ENCODE data around the gene CTNNBL1.
"Not testable (repeated sequence)": the region's sequence is repeated elsewhere in the genome, so short reads cannot be mapped to it uniquely, and the experiment has no call there.

The CTNNBL1 gene, protein sequence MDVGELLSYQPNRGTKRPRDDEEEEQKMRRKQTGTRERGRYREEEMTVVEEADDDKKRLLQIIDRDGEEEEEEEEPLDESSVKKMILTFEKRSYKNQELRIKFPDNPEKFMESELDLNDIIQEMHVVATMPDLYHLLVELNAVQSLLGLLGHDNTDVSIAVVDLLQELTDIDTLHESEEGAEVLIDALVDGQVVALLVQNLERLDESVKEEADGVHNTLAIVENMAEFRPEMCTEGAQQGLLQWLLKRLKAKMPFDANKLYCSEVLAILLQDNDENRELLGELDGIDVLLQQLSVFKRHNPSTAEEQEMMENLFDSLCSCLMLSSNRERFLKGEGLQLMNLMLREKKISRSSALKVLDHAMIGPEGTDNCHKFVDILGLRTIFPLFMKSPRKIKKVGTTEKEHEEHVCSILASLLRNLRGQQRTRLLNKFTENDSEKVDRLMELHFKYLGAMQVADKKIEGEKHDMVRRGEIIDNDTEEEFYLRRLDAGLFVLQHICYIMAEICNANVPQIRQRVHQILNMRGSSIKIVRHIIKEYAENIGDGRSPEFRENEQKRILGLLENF

DNA sequence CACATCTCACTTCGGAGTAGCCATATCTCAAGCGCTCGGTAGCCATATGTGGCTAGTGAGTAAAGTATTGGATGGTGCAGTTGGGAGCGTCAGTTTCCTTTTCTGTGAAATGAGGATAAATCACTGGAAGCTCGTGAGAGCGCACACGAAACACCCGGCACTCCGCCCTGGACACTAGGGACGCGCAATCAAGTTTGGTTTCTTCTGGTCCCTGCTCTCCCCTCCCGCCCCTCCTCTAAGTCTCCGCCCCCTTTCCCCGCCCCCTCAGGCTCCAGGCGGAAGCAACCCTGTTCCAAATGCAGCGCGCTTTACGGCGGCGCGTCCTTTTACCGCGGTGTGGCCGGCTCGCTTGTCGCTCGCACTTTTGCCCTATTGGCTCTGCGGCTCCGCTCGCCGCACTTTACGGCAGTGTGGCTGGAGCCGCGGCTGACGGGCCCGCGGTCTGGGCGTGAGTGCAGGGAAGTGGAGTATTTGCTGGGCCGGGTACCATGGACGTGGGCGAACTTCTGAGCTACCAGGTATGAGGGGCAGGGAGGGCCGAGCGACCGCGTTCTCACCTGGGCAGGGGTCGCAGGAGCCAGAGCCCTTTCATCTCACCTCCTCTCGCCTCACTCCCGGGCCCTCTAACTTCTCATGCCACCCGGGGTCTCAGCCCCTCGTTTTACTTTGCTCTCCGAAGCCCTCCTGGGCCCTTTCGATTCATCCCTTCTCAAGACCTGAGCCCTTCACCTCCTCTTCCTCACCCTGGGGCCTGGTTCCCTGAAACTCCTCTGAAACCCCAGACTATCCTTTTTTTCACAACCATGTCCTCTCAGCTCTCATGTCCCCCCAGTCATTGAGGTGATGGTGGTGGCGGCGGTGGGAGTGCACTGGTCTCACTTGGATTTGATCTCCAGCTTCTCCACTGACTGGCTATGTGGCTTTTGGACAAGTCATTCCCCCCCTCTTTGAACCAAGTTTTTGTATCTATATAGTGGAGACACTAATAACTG lies at the start of gene CTNNBL1:
TSS of gene CTNNBL1 (plus strand) at position 396 of the 992 bp plus-strand sequence. CDS start at position 489, 93 bp downstream.
- peak; percentile 97 for DNase-seq (ENCODE audit: low spot score)

DNA sequence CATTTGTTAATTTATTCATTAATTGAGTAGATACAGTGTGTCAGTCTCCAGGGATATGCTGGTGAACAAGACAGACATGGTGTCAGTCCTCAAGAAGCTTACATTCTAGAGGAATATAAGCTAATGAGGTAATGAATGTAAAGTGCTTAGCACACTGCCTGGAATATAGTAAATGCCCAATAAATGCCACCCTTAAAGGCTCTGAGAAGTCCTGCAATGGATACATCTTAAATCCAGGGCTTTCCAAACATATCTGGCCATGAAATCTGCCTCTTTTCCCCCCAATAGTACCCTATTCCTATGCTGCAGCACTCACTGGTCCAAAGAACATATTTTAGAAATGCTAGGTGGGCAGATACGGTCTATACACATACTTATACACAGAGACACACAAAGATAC lies 49.2 kb upstream of the CTNNBL1 start:
- no peak for DNase-seq (ENCODE audit: low spot score)

DNA sequence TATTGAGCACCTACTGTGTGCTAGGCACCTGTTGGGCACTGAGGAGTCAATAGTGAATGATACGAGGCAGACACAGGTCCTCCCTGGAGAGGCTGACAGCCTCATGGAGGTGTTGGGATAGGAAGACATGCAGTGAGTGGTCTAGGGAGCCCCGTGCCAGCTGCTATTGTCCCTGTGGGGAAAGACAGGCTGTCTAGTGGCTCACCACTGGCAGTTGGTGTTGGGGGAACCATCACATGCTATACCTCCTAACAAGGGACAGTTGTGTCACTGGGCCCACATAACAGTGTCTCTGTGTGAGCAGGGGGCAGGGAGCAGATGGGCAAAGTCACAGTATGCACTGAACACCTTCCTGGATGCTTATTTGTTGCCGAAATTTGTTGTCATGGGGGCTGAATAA lies 45.9 kb upstream of the CTNNBL1 start:
- no peak for DNase-seq (ENCODE audit: low spot score)

DNA sequence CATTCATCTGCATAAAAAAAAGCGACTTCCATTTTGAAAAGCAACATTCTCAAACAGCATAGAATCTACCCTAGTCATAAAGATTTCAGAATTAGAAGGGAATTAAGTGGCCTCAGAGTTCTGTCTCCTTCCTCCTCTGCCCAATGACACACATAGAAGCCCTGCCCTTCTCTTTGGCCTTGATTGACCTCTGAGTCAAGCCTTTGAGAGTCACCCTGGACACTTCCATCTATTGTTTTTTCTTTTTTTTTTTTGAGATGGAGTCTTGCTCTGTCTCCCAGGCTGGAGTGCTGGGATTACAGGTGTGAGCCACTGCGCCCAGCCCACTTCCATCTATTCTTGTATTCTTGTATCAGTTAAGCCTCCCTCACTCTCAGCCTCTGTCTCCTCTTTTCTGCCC lies 44.8 kb upstream of the CTNNBL1 start:
- DNase-seq (ENCODE audit: low spot score), result no peak

DNA sequence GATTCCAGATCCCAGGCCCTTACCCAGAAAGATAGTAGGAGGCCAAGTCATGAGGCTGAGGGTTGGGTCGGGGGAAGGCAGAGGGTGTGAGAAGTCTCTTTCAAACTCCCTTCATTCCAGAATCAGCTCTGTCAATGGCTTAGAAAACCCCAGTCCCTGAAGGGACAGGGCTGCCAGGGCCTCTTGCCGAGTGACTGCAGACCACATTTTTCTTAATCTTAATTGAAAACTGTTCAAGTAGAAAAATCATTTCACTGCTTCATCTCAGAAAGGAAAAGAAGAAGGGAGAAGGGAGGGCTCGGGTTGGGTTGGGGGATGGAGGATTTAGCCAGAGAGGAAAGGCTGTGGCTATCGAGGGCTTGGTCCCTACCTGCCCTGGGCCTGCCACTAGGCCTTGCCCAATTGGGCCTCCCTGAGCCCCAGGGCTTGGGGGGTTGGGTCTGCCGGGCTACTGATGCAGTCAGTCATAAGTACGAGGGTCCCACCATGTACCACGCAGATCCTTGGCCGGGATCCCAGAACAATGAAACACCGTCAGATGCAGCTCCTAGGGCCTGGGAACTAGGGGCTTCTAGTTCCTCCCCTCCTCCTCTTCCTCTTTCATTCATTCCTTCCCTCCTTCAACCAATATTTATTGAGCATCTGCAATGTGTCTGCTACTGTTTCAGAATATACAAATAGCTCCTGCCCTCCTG lies 44.0 kb upstream of the CTNNBL1 start:
- DNase-seq (ENCODE audit: low spot score), result no peak

DNA sequence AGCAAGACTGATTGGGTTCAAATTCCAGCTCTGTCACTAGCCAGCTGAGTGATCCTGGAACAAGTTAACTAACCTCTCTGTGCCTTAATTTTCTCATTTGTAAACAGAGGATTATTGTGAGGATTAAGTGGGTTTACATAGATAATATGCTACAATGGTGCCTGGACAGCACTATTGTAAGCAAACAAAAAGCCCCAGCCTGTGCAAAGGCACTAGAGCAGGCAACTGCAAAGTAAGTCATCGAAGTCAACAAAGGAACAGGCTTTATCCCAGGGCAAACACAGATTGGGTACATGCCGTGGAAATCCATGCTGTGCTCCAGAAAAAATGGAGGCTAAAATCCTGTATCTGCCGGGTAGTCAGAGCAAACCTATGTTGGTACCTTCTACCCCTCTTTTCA lies 43.2 kb upstream of the CTNNBL1 start:
- no peak for DNase-seq (ENCODE audit: low spot score)

DNA sequence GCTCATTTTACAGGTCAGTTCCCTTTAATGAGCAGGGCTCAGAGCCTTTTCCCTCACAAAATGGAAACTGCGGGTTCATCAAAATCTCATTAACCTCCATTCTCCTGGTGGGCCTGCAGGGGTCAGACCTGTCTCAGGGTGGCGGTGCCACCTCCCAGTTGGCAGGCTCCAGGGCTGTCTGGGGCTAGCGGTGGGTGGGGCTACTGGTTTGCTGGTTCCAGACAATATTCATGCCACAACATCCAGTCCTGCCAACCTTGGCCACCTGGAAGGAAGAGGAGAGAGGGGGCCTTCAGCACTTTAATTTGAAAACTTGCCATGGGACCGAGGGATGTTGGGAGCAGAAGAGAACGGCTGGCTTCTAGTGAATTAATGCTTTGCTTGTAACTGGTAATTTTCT lies 41.9 kb upstream of the CTNNBL1 start:
- no peak for DNase-seq (ENCODE audit: low spot score)

DNA sequence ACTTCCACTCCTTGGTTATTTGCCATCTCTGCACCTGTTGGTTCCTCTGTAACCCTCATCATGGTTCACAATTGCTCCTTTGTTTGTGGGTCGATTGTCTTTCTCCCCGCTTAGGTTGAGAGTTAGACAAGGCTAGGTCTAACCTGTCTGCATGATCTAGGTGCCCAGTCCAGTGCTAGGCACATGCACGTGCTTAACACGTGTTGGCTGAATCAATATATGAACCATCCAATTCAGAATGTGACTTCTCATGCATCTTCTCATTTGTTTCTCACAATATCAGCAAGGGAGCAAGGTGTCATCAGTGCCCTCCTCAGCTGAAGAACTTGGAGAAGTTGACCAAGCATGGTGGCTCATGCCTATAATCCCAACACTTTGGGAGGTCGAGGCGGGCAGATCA lies 36.9 kb upstream of the CTNNBL1 start:
- no peak for DNase-seq (ENCODE audit: low spot score)

DNA sequence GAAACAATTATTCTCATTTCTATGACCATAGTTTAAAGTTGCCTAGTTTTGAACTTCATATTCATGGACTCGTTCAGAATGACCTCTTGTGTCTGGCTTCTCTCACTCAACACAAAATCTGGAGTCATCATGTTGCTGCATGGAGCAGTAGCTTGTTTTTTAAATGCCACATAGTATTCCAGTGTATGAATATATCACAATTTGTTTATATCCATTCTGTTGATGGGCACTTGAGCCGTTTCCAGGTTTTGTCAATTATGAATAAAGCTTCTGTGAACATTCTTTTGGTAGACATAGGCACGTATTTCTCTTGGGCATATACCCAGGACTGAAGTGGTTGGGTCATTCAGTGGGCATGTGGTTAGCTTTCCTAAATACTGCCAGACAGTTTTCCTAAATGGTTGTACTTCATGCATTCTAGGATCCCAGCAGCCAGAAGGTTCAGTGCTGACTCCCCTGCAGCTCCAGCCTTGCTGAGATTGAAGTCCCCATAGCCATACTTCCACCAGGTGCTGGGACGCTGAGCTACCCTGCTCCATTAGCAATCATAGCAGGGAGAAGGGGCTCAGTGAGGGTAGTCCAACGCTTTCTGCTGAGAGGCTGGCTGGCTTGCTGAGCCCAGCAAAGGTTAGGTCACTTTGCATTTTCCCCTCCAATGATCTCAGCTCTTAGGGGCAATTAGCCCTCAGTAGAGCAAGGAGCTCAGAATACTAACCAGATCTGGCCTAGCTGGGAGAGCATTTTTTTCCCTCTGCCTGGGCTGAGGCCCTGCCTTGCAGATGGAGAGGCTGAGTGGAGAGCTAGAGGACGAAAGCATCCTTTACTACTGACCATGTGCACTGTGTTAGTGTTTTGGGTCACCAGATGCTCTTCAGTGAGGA lies 35.7 kb upstream of the CTNNBL1 start:
- DNase-seq (ENCODE audit: low spot score), result no peak

DNA sequence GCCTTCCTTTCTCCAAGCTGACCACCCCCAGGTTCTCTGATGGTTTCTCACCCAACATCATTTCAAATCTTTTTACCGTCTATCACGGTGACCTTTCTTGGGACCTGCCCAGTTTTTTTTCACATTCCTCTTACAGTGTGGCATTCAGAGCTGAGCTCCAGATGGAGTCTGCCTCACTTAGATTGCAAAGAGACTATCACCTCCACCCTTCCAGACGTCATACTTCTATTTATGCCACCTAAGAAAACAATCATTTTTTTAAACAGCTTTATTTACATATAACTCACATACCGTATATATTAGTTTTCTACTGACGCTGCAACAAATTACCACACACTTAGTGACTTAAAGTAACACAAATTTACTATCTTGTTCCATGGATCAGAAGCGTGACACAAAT lies 32.3 kb upstream of the CTNNBL1 start:
- no peak for DNase-seq (ENCODE audit: low spot score)

DNA sequence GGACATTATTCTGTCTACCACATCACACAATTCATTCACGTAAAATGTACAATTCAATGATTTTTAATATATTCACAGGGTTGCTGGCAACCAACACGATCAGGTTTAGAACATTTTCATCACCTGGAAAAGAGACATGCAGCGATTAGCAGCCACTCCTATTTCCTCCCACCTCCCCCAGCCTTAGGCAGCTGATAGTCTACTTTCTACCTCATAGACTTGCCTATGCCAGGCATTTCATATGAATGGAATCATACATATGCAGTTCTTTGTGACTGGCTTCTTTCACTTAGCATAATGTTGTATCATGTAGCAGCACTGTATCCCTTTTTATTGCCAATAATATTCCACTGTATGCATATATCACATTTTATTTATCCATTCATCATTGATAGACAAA lies 31.5 kb upstream of the CTNNBL1 start:
- no peak for DNase-seq (ENCODE audit: low spot score)

DNA sequence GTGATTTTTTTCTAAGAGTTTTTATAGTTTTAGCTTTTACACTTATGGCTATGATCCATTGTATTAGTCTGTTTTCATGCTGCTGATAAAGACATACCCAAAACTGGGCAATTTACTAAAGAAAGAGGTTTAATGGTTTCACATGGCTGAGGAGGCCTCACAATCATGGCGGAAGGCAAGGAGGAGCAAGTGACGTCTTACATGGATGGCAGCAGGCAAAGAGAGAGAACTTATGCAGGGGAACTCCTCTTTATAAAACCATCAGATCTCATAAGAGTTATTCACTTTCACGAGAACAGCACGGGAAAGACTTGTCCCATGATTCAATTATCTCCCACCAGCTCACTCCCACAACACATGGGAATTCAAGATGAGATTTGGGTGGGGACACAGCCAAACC lies 29.2 kb upstream of the CTNNBL1 start:
- not testable (repeated sequence) for DNase-seq (ENCODE audit: low spot score)

DNA sequence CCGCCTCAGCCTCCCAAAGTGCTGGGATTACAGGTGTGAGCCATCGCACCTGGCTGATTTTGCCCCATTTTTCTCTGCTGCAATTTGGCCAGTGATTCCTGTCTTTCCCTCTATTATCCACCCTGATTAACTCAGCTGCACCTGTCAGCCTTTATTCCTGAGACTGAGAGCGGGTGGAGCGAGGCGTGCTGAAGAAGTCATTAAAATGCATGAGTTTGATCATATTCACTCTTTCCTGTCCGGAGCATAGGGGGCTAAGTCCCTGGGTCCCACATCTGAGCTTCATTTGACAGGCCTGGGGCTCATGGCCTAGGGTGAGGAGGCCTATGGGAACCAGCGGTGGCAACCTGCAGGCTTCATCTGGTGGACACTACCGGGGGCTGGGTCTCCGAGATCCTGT lies 25.7 kb upstream of the CTNNBL1 start:
- DNase-seq (ENCODE audit: low spot score), result no peak

DNA sequence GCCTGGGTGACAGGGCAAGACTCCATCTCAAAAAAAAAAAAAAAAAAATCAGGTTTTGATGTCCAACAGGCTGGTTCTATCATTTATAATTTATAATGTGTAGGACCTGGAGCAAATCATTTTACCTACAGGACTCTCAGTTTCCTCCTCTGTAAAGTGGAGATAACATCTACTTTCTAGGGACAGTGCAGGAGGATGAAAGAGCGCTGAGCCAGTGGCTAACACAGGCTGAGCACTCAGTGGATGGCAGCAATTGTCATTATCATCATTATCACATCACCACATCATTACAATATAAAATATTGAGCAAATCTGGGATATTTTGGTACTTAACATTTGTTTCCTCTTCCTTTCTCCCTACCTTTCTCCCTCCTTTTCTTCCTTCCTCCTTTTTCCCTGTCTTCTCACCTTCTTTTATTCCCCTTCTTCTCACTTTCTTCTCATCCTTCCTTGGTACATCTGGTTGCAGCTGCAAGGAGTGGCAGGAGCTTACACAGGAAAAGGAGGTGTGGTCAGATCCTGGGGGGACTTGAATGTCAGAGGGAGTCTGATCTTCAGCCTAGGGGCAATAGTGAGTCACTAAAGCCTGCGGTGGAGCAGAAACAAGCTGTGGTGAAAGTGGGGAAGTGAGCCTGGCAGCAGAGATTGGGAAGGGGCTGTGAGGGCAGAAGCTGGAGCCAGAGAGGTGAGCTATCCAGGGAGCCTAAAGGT lies 24.6 kb upstream of the CTNNBL1 start:
- DNase-seq (ENCODE audit: low spot score), result no peak

DNA sequence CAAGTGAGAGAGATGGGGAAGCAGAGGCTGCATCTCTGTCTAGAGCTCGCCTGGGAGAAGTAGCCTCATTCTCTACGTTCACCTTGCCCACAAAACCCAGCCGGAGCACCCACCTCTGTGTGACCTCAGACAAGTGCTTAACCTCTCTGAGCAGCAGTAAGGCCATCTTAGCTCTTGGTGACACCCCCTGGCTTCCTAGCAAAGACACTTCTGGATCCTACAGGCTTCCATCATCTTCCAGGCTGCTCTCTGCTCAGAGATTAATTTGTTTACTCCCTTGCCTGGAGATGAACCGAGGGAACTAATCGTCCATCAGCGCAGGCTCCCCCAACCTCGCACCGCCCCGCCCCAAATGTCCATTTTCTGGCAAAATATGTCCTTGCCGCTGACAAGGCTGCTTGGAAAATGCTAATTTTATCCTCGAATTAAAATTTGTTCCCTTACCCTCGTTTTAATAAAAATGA lies 24.0 kb upstream of the CTNNBL1 start:
- DNase-seq (ENCODE audit: low spot score), result no peak

DNA sequence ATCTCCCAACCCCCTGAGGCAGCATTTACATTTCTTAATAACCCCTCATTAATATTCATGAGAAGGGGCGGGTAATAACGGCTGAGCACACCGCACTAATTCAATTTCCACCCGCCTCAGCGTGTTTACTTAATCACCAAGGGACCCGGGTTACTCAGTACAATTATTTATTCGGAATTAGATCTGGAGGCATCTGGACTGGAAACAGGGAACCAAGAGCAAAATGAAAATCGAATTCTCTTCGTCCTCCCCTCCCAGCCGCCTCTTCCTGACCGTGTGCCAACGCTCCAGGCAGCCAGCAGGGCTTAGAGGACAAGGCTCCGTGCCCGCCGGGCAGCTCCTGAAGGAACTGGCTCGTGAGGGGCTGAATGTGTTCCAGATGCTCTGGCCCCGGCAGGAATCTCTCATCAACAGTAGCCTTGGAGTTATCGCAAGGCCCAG lies 23.5 kb upstream of the CTNNBL1 start:
- DNase-seq (ENCODE audit: low spot score), result peak; percentile 54

DNA sequence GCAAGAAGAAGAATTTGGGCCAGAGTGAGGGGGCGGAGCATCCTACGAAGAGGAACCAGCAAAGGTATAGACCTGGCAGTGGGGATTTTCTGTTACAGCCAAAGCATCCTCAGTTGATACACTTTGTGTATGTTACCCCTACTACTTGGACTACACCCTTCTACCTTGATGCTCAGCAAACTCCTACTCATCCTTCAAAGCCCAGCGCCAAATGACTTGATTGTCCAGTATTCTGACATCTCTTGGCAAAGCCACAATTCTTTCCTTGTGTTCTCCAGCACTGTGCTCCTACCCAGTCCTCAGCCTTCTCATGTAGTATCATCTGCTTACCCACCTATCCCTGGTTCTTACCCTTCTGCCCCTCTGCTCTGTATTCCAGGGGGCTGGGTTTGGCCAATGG lies 21.7 kb upstream of the CTNNBL1 start:
- DNase-seq (ENCODE audit: low spot score), result no peak

DNA sequence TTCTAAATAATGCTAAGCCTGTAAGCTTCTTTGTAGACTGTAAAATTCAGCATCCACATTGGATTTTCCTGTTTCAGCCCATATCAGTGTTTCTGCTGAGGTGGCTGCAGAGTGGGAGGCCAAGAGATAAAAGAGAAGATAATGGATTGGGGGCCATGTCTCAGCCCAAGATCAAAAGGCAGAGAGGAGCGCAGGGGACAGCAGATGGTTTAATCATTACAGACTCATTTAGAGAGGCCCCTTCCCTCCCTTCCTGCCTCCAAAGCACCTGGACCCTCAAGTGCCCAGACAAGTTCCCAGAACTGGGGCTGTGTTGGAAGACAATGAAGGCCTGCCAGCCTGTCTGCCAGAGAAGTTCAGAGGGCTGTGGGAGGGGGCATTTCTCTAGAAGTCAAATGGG lies 20.4 kb upstream of the CTNNBL1 start:
- DNase-seq (ENCODE audit: low spot score), result no peak

DNA sequence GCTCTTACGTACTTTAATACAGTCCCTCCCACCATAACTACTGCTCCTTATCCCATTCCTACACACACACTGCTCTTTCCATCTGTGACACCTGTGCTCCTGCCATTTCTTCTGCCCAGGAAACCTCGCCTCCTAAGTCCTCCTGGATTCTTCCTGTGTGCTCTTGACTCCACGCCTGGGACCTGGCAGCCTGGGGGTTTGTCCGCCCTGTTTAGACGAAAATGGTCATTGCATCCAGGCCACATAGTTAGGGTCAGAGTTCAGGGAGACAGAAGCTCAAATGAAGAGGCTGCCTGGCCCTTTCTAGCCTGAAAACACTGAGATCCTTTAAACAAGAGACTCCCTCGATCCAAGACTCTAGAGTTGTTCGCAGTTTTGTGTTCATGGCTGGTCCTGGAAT lies 17.4 kb upstream of the CTNNBL1 start:
- DNase-seq (ENCODE audit: low spot score), result no peak

Measured in Ammon's horn (tissue), 1 donor.